A549 (cell line): ENCODE results near the gene UQCR11. TPM values are rescaled to one million over a fixed set of nuclear protein-coding genes. Genes with fewer than 3 reads are reported as not detected.

ENCODE experiments used
- ATAC-seq, 2 experiments: fragments of 200-7000 bp in 1 of 2; fragments of >200 bp in 1 of 2; cut with Nextera tagmentation in 1 of 2; cut with Tn5 transposase in 1 of 2; 3 replicates each; pipeline versions ENCODE4 v1.8.0 to v1.9.1; 2018 to 2020; ENCODE audit warnings: mild to moderate bottlenecking in 1 of 2, moderate library complexity in 1 of 2
- CTCF ChIA-PET: fragments of 300-600 bp; sonication (Branson Sonifier 250); formaldehyde crosslinking; extraction: SDS; loops from one replicate; lab custom pipeline; 2021; ENCODE audit warnings: antibody characterized with exemption, inconsistent platforms; lab: Yijun Ruan, JAX
- POLR2A ChIA-PET: fragments of 350-600 bp; formaldehyde crosslinking; extraction: SDS; loops from one replicate; lab custom pipeline; 2021; ENCODE audit warnings: antibody characterized with exemption, inconsistent platforms; lab: Yijun Ruan, JAX
- DNase-seq, 2 experiments: peaks; one replicate each; pipeline versions ENCODE4 v3.0.0 to v3.0.0-alpha.2; 2011 to 2016; ENCODE audit warnings: low read depth in 1 of 2, low spot score in 1 of 2
- FAIRE-seq: peaks from 2 replicates; lab custom pipeline; 2011; peaks lifted over from hg19 to GRCh38; lab: Jason Lieb, UNC
- H3K27ac ChIP-seq, 2 experiments: fragments of >200 bp; sonication (Bioruptor Twin); formaldehyde crosslinking; 3 replicates each; pipeline ENCODE4 v1.5.1; 2016 to 2017
- H3K4me1 ChIP-seq: fragments of >200 bp; sonication (Bioruptor Twin); formaldehyde crosslinking; 3 replicates; pipeline ENCODE4 v1.6.1; 2016
- H3K4me2 ChIP-seq: fragments of >200 bp; sonication (Bioruptor Twin); formaldehyde crosslinking; 3 replicates; pipeline ENCODE4 v1.6.1; 2016
- H3K4me3 ChIP-seq: fragments of >200 bp; sonication (Bioruptor Twin); formaldehyde crosslinking; 3 replicates; pipeline ENCODE4 v1.5.1; 2016
- H3K9me3 ChIP-seq: fragments of >200 bp; sonication (Bioruptor Twin); formaldehyde crosslinking; 3 replicates; pipeline ENCODE4 v1.6.1; 2016
- BCL3 ChIP-seq: fragments of >200 bp; sonication (Bioruptor Twin); formaldehyde crosslinking; IDR thresholded peaks from 3 replicates; pipeline ENCODE4 v1.6.1; 2016
- BHLHE40 ChIP-seq: IDR thresholded peaks from 2 replicates; pipeline ENCODE4 v1.6.1; 2012; ENCODE audit warnings: low read depth, low read length, inconsistent platforms
- CBX8 ChIP-seq: fragments of 200-600 bp; sonication (generic); IDR thresholded peaks from 2 replicates; pipeline ENCODE4 v1.6.1; 2016
- CHD2 ChIP-seq: fragments of 150-350 bp; IDR thresholded peaks from 2 replicates; pipeline ENCODE4 v1.6.1; 2014; ENCODE audit warnings: low read length; ENCODE audit not compliant: partially characterized antibody
- CHD4 ChIP-seq: fragments of 200-600 bp; sonication (generic); IDR thresholded peaks from 2 replicates; pipeline ENCODE4 v1.6.1; 2016; ENCODE audit warnings: antibody characterized with exemption, mild to moderate bottlenecking, borderline replicate concordance
- EHF ChIP-seq: fragments of 250-450 bp; sonication (Bioruptor Pico); IDR thresholded peaks from 2 replicates; pipeline ENCODE4 v1.5.0; 2020; ENCODE audit warnings: mild to moderate bottlenecking
- ESRRA ChIP-seq: fragments of 150-350 bp; IDR thresholded peaks from 2 replicates; pipeline ENCODE4 v1.6.1; 2014; ENCODE audit warnings: mild to moderate bottlenecking, low read length, borderline replicate concordance
- FOSL2 ChIP-seq, 2 experiments: fragments of 450-650 bp in 1 of 2; fragments of >200 bp in 1 of 2; sonication (Bioruptor Twin) in 1 of 2; formaldehyde crosslinking; IDR thresholded peaks; 2 replicates each; pipeline versions ENCODE4 v1.5.0 to v1.6.1; 2016 to 2020; ENCODE audit warnings: mild to moderate bottlenecking in 1 of 2, moderate library complexity in 1 of 2
- FOXS1 ChIP-seq: fragments of 250-450 bp; sonication (Bioruptor Pico); IDR thresholded peaks from 2 replicates; pipeline ENCODE4 v1.5.0; 2020; ENCODE audit warnings: mild to moderate bottlenecking, moderate library complexity
- HEYL ChIP-seq: fragments of 250-450 bp; sonication (Bioruptor Pico); IDR thresholded peaks from 2 replicates; pipeline ENCODE4 v1.8.0; 2021; ENCODE audit warnings: mild to moderate bottlenecking, moderate library complexity
- HOXA7 ChIP-seq: fragments of 250-450 bp; sonication (Bioruptor Pico); IDR thresholded peaks from 2 replicates; pipeline ENCODE4 v1.5.0; 2020; ENCODE audit warnings: mild to moderate bottlenecking, moderate library complexity
- HOXB5 ChIP-seq: fragments of 250-450 bp; sonication (Bioruptor Pico); IDR thresholded peaks from 2 replicates; pipeline ENCODE4 v1.5.0; 2020; ENCODE audit warnings: mild to moderate bottlenecking, moderate library complexity
- JUNB ChIP-seq: fragments of >200 bp; sonication (Bioruptor Twin); formaldehyde crosslinking; IDR thresholded peaks from 2 replicates; pipeline ENCODE4 v1.6.1; 2016
- KDM5A ChIP-seq: fragments of 200-600 bp; sonication (generic); IDR thresholded peaks from 2 replicates; pipeline ENCODE4 v1.6.1; 2016; ENCODE audit warnings: antibody characterized with exemption, mild to moderate bottlenecking
- MAFK ChIP-seq: fragments of 450-650 bp; IDR thresholded peaks from 2 replicates; pipeline ENCODE4 v1.6.1; 2014; ENCODE audit not compliant: partially characterized antibody
- MAX ChIP-seq: IDR thresholded peaks from 2 replicates; pipeline ENCODE4 v1.6.1; 2012
- PHF8 ChIP-seq: fragments of 200-600 bp; sonication (generic); IDR thresholded peaks from 2 replicates; pipeline ENCODE4 v1.6.1; 2016; ENCODE audit warnings: low read depth, mild to moderate bottlenecking, antibody characterized with exemption, moderate library complexity, borderline replicate concordance
- RAD21 ChIP-seq, 2 experiments: fragments of >200 bp in 1 of 2; sonication (Bioruptor Twin) in 1 of 2; formaldehyde crosslinking in 1 of 2; IDR thresholded peaks in 1 of 2; conservative IDR thresholded peaks in 1 of 2; 2 replicates in 1 of 2; 3 replicates in 1 of 2; pipeline ENCODE4 v1.6.1; 2012 to 2018; ENCODE audit warnings: inconsistent platforms in 1 of 2
- RARB ChIP-seq: fragments of 250-450 bp; sonication (Bioruptor Pico); IDR thresholded peaks from 2 replicates; pipeline ENCODE4 v1.8.0; 2021; ENCODE audit warnings: mild to moderate bottlenecking, moderate library complexity
- RCOR1 ChIP-seq: fragments of 150-350 bp; IDR thresholded peaks from 2 replicates; pipeline ENCODE4 v1.6.1; 2014; ENCODE audit warnings: antibody characterized with exemption, low read length, low read depth
- RFX5 ChIP-seq: fragments of 450-650 bp; IDR thresholded peaks from 2 replicates; pipeline ENCODE4 v1.7.1; 2014; ENCODE audit warnings: antibody characterized with exemption, mild to moderate bottlenecking, moderate library complexity
- RNF2 ChIP-seq: fragments of 200-600 bp; sonication (generic); IDR thresholded peaks from 2 replicates; pipeline ENCODE4 v1.6.1; 2016; ENCODE audit warnings: low read depth, mild to moderate bottlenecking, antibody characterized with exemption, moderate library complexity, borderline replicate concordance
- SREBF2 ChIP-seq: fragments of 450-650 bp; IDR thresholded peaks from 2 replicates; pipeline ENCODE4 v1.6.1; 2014; ENCODE audit warnings: mild to moderate bottlenecking, moderate library complexity
- ZC3H11A ChIP-seq: fragments of 450-650 bp; IDR thresholded peaks from 2 replicates; pipeline ENCODE4 v1.6.1; 2014; ENCODE audit warnings: antibody characterized with exemption, mild to moderate bottlenecking
- ZFP36 ChIP-seq: fragments of 450-650 bp; IDR thresholded peaks from 2 replicates; pipeline ENCODE4 v1.6.1; 2014; ENCODE audit warnings: borderline replicate concordance; ENCODE audit not compliant: partially characterized antibody
- ZNF302 ChIP-seq: fragments of 250-450 bp; sonication (Bioruptor Pico); IDR thresholded peaks from 2 replicates; pipeline ENCODE4 v1.9.0; 2021; ENCODE audit warnings: inconsistent platforms, mild to moderate bottlenecking, moderate library complexity
- ZSCAN20 ChIP-seq: fragments of 250-450 bp; sonication (Bioruptor Pico); IDR thresholded peaks from 2 replicates; pipeline ENCODE4 v1.8.0; 2022; ENCODE audit warnings: mild to moderate bottlenecking, moderate library complexity
- WGBS: methylation state at CpG from one replicate; pipeline ENCODE4 v1.1.6; 2017; ENCODE audit errors: missing lambda C conversion rate; 5-methylcytosine and 5-hydroxymethylcytosine counted together
- polyA plus RNA-seq, 4 experiments: library from polyadenylated mRNA; depleted of rRNA in 3 of 4; stranded (reverse); fragments of >200 nt; fragmentation: RNase III in 1 of 4; extraction: RNeasy Plus Mini Kit Qiagen cat#74134 plus additional on column Dnase treatment in 1 of 4; gene quantifications; 2 replicates in 3 of 4; 3 replicates in 1 of 4; pipeline ENCODE4 v1.2.3, GENCODE V29; 2011 to 2017
- TF ChIP-seq, protein P1 (sequence below): fragments of >200 bp; sonication (Bioruptor Twin); formaldehyde crosslinking; IDR thresholded peaks from 2 replicates; pipeline ENCODE4 v1.6.1; 2016
- TF ChIP-seq, protein P2 (sequence below): fragments of >200 bp; sonication (Bioruptor Twin); formaldehyde crosslinking; IDR thresholded peaks from 3 replicates; pipeline ENCODE4 v1.5.1; 2016

UQCR11 gene
- polyA plus RNA-seq, 2 of the 4 experiments (the other 2 are of a cell fraction): 111 to 152 TPM

DNA sequence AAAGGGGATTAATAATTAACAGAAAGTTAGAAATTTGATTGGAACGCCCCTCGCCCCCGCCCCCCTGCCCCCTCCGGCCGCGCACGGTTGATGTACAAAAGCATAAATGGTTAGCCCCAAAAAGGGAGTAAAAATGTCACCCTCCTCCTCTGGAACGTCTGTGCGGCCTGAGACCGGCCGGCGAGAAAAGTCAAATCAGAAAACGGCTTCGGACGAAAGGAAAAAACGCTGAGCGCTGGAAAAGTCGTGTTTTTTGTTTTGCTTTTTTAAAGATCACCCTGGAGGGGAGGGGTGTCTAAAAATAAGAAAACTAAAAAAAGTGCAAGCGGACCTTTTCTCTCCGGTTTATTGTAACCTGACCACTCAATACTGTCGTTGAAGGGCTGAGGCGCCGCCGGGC lies 50.3 kb downstream of the UQCR11 start:
- H3K4me1 ChIP-seq: no peaks in the 10 kb centered on the region
- no peak overlapping the region for H3K4me2 ChIP-seq
- H3K9me3 ChIP-seq: no peaks in the 10 kb centered on the region; the same call in 2 of the 3 replicates
- 85% methylated on average over 24 of the region's 24 CpGs for WGBS
- FAIRE-seq (no peak), ATAC-seq (no peak), DNase-seq (no peak)
- ChIA-PET CTCF (no interaction called here), POLR2A (no interaction called here)
- TF ChIP-seq HEYL (CRISPR knock-in tag) (no peak), CBX8 (no peak), EHF (CRISPR knock-in tag) (no peak), ZFP36 (no peak), BCL3 (no peak), RNF2 (no peak), PHF8 (no peak), MAX (no peak), KDM5A (no peak), RAD21 (conservative IDR thresholded peaks at IDR 0.05 in 1 of 2, IDR thresholded peaks at IDR 0.05 in 1 of 2) (no peak), FOSL2 (IDR thresholded peaks at IDR 0.05) (no peak), FOSL2 (CRISPR knock-in tag; IDR thresholded peaks at IDR 0.05) (no peak), MAFK (no peak), RFX5 (no peak), ZSCAN20 (CRISPR knock-in tag) (no peak), CHD2 (no peak), RCOR1 (no peak), HOXA7 (CRISPR knock-in tag) (no peak), FOXS1 (CRISPR knock-in tag) (no peak)
- TF ChIP-seq, protein P1, sequence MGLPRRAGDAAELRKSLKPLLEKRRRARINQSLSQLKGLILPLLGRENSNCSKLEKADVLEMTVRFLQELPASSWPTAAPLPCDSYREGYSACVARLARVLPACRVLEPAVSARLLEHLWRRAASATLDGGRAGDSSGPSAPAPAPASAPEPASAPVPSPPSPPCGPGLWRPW: no peak
- H3K4me3 ChIP-seq: no peak overlapping the region
- H3K27ac ChIP-seq: no peak overlapping the region

- FAIRE-seq: no peak
- no peak for DNase-seq
- Histone ChIP-seq H3K27ac (no peak overlapping the region), H3K4me3 (no peak overlapping the region), H3K4me1 (no peaks in the 10 kb centered on the region), H3K9me3 (no peaks in the 10 kb centered on the region; the same call in 2 of the 3 replicates), H3K4me2 (no peak overlapping the region)
- ATAC-seq: no peak
- TF ChIP-seq RAD21 (conservative IDR thresholded peaks at IDR 0.05 in 1 of 2, IDR thresholded peaks at IDR 0.05 in 1 of 2) (no peak), RARB (CRISPR knock-in tag) (no peak), ESRRA (no peak), CHD4 (no peak), ZNF302 (no peak), JUNB (no peak), BHLHE40 (no peak), HOXB5 (CRISPR knock-in tag) (no peak), SREBF2 (no peak), ZC3H11A (no peak)
- TF ChIP-seq, protein P2, sequence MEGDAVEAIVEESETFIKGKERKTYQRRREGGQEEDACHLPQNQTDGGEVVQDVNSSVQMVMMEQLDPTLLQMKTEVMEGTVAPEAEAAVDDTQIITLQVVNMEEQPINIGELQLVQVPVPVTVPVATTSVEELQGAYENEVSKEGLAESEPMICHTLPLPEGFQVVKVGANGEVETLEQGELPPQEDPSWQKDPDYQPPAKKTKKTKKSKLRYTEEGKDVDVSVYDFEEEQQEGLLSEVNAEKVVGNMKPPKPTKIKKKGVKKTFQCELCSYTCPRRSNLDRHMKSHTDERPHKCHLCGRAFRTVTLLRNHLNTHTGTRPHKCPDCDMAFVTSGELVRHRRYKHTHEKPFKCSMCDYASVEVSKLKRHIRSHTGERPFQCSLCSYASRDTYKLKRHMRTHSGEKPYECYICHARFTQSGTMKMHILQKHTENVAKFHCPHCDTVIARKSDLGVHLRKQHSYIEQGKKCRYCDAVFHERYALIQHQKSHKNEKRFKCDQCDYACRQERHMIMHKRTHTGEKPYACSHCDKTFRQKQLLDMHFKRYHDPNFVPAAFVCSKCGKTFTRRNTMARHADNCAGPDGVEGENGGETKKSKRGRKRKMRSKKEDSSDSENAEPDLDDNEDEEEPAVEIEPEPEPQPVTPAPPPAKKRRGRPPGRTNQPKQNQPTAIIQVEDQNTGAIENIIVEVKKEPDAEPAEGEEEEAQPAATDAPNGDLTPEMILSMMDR: no peak
- CTCF ChIA-PET: no interaction called here
- 93% methylated on average over 10 of the region's 10 CpGs for WGBS
- POLR2A ChIA-PET: no interaction called here
Measured at GRCh38 chr19:1553415-1553814, 51.8 kb downstream of the UQCR11 start.
